Common myeloid progenitor, CD34-positive (primary cell): ENCODE results near the gene RNASEH2B.

Experiments
- CTCF ChIA-PET: fragments of 350-600 bp; sonication (Branson Sonifier 250); formaldehyde crosslinking; loops from one replicate; lab custom pipeline; 2021; ENCODE audit warnings: antibody characterized with exemption; lab: Charles Lee
- POLR2A ChIA-PET: fragments of 350-600 bp; sonication (Branson Sonifier 250); formaldehyde crosslinking; loops from one replicate; lab custom pipeline; 2021; ENCODE audit warnings: antibody characterized with exemption; lab: Charles Lee
- DNase-seq, 3 donors: peaks; one replicate each; pipeline versions ENCODE4 v3.0.0 to v3.0.0-alpha.2; 2013
- H3K27ac ChIP-seq, 2 experiments: 1 replicate in 1 of 2; 2 replicates in 1 of 2; pipeline ENCODE4 v1.7.0; 2013; ENCODE audit warnings: inconsistent platforms in 2 of 2, low read length in 2 of 2, mild to moderate bottlenecking in 2 of 2, low read depth in 1 of 2, moderate library complexity in 1 of 2; ENCODE audit not compliant: severe bottlenecking in 2 of 2, insufficient read depth in 1 of 2, poor library complexity in 1 of 2
- H3K27me3 ChIP-seq, 5 experiments: replicated peaks in 2 of 5; 1 replicate in 3 of 5; 2 replicates in 2 of 5; pipeline versions ENCODE4 v1.6.1 to v1.7.0; 2013; ENCODE audit warnings: low read length in 4 of 5, mild to moderate bottlenecking in 2 of 5, moderate library complexity in 2 of 5, inconsistent platforms in 1 of 5; ENCODE audit not compliant: insufficient read depth in 5 of 5, control insufficient read depth in 4 of 5
- H3K36me3 ChIP-seq, 4 experiments: 1 replicate in 2 of 4; 2 replicates in 2 of 4; pipeline versions ENCODE4 v1.6.1 to v1.7.0; 2013; ENCODE audit warnings: low read length in 3 of 4, control low read depth in 1 of 4, mild to moderate bottlenecking in 1 of 4; ENCODE audit not compliant: control insufficient read depth in 4 of 4, insufficient read depth in 4 of 4
- H3K4me1 ChIP-seq, 4 experiments: 1 replicate in 3 of 4; 2 replicates in 1 of 4; pipeline versions ENCODE4 v1.6.1 to v1.7.1; 2013; ENCODE audit warnings: low read length in 3 of 4, mild to moderate bottlenecking in 3 of 4, control low read depth in 1 of 4, inconsistent platforms in 1 of 4, moderate library complexity in 1 of 4; ENCODE audit not compliant: control insufficient read depth in 4 of 4, insufficient read depth in 4 of 4; ENCODE audit errors: control extremely low read depth in 1 of 4
- H3K4me3 ChIP-seq, 7 experiments: 1 replicate in 4 of 7; 2 replicates in 3 of 7; pipeline versions ENCODE4 v1.5.1 to v1.7.0; 2013; ENCODE audit warnings: mild to moderate bottlenecking in 7 of 7, low read length in 6 of 7, moderate library complexity in 6 of 7, inconsistent platforms in 2 of 7, low read depth in 2 of 7, control low read depth in 1 of 7; ENCODE audit not compliant: insufficient read depth in 4 of 7, control insufficient read depth in 1 of 7; ENCODE audit errors: extremely low read depth in 1 of 7
- H3K9me3 ChIP-seq, 5 experiments: 1 replicate in 4 of 5; 2 replicates in 1 of 5; pipeline versions ENCODE4 v1.6.1 to v1.7.1; 2013; ENCODE audit warnings: low read length in 4 of 5, mild to moderate bottlenecking in 2 of 5, inconsistent platforms in 1 of 5, low read depth in 1 of 5, moderate library complexity in 1 of 5; ENCODE audit not compliant: control insufficient read depth in 4 of 5, insufficient read depth in 2 of 5; ENCODE audit errors: control extremely low read depth in 1 of 5
- WGBS: methylation state at CpG from one replicate; pipeline ENCODE4 v1.1.5; 2013; ENCODE audit not compliant: insufficient coverage; 5-methylcytosine and 5-hydroxymethylcytosine counted together

Gene RNASEH2B

GRCh38 chr13:50941146-50941545 lies 31.6 kb downstream of the RNASEH2B start:
- no peak for DNase-seq
- H3K4me3 ChIP-seq, result no peak overlapping the region
- POLR2A ChIA-PET, result interaction anchor here (0.8 to 1.1 kb wide), 2 partner anchors 17 to 19 kb away, joined by 3 read pairs; no protein-coding TSS in a partner anchor
- no peak overlapping the region for H3K27ac ChIP-seq
- no CpG with 5 or more reads among the region's 2 CpGs for WGBS
- peaks cover 41 to 81% (median 62%) of the 10 kb centered on the region in 4 experiments for H3K36me3 ChIP-seq
- peaks cover 0 to 6% (median 3%) of the 10 kb centered on the region in 5 experiments for H3K9me3 ChIP-seq
- CTCF ChIA-PET, result interaction anchor here (1.3 kb wide), 1 partner anchor 26 kb away, joined by 3 read pairs; no protein-coding TSS in a partner anchor
- H3K27me3 ChIP-seq, result no peaks in the 10 kb centered on the region
- no peaks in the 10 kb centered on the region for H3K4me1 ChIP-seq

- 86% methylated on average over 1 of the region's 3 CpGs for WGBS
- no peak for DNase-seq
- H3K4me1 ChIP-seq, result no peaks in the 10 kb centered on the region
- POLR2A ChIA-PET, result no interaction called here
- no peak overlapping the region for H3K4me3 ChIP-seq
- H3K9me3 ChIP-seq, result peaks cover 0 to 4% (median 0%) of the 10 kb centered on the region in 5 experiments
- CTCF ChIA-PET, result no interaction called here
- H3K36me3 ChIP-seq, result peaks cover 37 to 75% (median 56%) of the 10 kb centered on the region in 4 experiments
- no peak overlapping the region for H3K27ac ChIP-seq
- H3K27me3 ChIP-seq, result no peaks in the 10 kb centered on the region
Measured at GRCh38 chr13:50942630-50943311, 33.2 kb downstream of the RNASEH2B start.

DNA sequence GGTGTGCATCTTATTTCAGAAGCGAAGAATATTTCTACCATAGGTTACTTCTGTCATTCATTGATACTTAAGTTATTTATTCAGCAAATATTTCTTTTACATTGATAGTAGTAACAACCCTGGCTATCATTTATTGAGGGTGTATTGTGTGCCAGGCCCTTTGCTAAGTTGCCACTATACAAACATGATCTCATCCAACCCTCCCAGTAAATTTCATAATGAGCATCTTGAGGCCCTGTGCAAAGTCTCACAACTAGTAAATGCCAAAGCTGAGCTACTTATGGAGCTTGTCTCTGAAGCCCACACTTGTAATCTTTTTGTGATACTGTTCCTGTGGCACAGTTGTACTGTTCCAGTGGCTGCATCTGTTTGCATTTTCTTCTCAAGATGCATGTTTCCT lies 36.1 kb downstream of the RNASEH2B start:
- DNase-seq, result no peak
- Histone ChIP-seq H3K27me3 (no peaks in the 10 kb centered on the region), H3K27ac (no peak overlapping the region), H3K9me3 (no peaks in the 10 kb centered on the region), H3K4me3 (no peak overlapping the region), H3K36me3 (peaks cover 32 to 82% (median 59%) of the 10 kb centered on the region in 4 experiments), H3K4me1 (no peaks in the 10 kb centered on the region)
- CTCF ChIA-PET, result no interaction called here
- POLR2A ChIA-PET, result interaction anchor here (0.7 kb wide), 1 partner anchor 829 kb away, joined by 3 read pairs; no protein-coding TSS in a partner anchor
- WGBS, result no CpG with 5 or more reads among the region's 1 CpG

GRCh38 chr13:50948601-50949000 lies 39.0 kb downstream of the RNASEH2B start:
- H3K4me3 ChIP-seq, result no peak overlapping the region
- no peaks in the 10 kb centered on the region for H3K9me3 ChIP-seq
- H3K36me3 ChIP-seq, result peaks cover 21 to 83% (median 62%) of the 10 kb centered on the region in 4 experiments
- POLR2A ChIA-PET, result no interaction called here
- DNase-seq, result no peak
- no peaks in the 10 kb centered on the region for H3K4me1 ChIP-seq
- H3K27ac ChIP-seq, result no peak overlapping the region
- no peaks in the 10 kb centered on the region for H3K27me3 ChIP-seq
- CTCF ChIA-PET, result no interaction called here
- no CpG with 5 or more reads among the region's 1 CpG for WGBS

DNA sequence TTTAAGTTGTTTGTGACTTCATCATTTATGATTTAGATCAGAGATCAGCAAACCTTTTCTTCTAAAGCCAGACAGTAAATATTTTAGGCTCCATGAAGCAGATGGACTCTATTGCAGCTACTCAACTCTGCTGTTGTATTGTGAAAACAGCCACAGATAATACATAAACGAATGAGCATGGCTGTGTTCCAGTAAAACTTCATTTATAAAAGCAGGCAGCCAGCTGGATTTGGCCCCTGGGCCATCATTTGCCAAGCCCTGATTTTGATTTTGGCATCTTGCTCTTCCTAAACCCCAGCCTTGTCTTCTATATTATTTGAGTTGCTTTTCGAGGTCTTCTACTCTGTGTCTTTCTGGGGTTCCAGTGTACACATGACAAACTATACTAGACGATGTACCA lies 41.3 kb downstream of the RNASEH2B start:
- DNase-seq, result no peak
- H3K27ac ChIP-seq, result no peak overlapping the region
- H3K27me3 ChIP-seq, result no peaks in the 10 kb centered on the region
- no peaks in the 10 kb centered on the region for H3K4me1 ChIP-seq
- H3K4me3 ChIP-seq, result no peak overlapping the region
- ChIA-PET CTCF (no interaction called here), POLR2A (no interaction called here)
- H3K36me3 ChIP-seq, result peaks cover 16 to 70% (median 57%) of the 10 kb centered on the region in 4 experiments
- 100% methylated on average over 2 of the region's 3 CpGs for WGBS
- no peaks in the 10 kb centered on the region for H3K9me3 ChIP-seq

- H3K36me3 ChIP-seq, result peaks cover 16 to 72% (median 55%) of the 10 kb centered on the region in 4 experiments
- no CpG with 5 or more reads among the region's 3 CpGs for WGBS
- CTCF ChIA-PET, result no interaction called here
- no peak overlapping the region for H3K27ac ChIP-seq
- POLR2A ChIA-PET, result no interaction called here
- no peaks in the 10 kb centered on the region for H3K27me3 ChIP-seq
- no peak for DNase-seq
- H3K4me1 ChIP-seq, result no peaks in the 10 kb centered on the region
- H3K4me3 ChIP-seq, result no peak overlapping the region
- no peaks in the 10 kb centered on the region for H3K9me3 ChIP-seq
Measured at GRCh38 chr13:50951366-50951765, 41.8 kb downstream of the RNASEH2B start.

- POLR2A ChIA-PET, result no interaction called here
- WGBS, result 100% methylated on average over 4 of the region's 4 CpGs
- no peaks in the 10 kb centered on the region for H3K4me1 ChIP-seq
Measured at GRCh38 chr13:50955241-50955640, 45.6 kb downstream of the RNASEH2B start.

More at GRCh38 chr13:50955241-50955640, 45.6 kb downstream of the RNASEH2B start:
- Histone ChIP-seq H3K4me3 (no peak overlapping the region), H3K9me3 (no peaks in the 10 kb centered on the region), H3K27me3 (no peaks in the 10 kb centered on the region), H3K27ac (no peak overlapping the region), H3K36me3 (peaks cover 18 to 51% (median 34%) of the 10 kb centered on the region in 4 experiments)
- DNase-seq, result no peak
- CTCF ChIA-PET, result interaction anchor here (0.6 kb wide), 1 partner anchor 38 kb away, joined by 3 read pairs; no protein-coding TSS in a partner anchor
